ENCODE data around the gene PIK3IP1. TPM values are rescaled to one million over a fixed set of nuclear protein-coding genes. Genes with fewer than 3 reads are reported as not detected.

The PIK3IP1 gene
- total and polyA plus RNA-seq, 10 of the 15 experiments (the other 5 are each of a cell fraction or from before 2014, with no cell fraction given): 0.77 to 6.5 (median 3.0) TPM

DNA sequence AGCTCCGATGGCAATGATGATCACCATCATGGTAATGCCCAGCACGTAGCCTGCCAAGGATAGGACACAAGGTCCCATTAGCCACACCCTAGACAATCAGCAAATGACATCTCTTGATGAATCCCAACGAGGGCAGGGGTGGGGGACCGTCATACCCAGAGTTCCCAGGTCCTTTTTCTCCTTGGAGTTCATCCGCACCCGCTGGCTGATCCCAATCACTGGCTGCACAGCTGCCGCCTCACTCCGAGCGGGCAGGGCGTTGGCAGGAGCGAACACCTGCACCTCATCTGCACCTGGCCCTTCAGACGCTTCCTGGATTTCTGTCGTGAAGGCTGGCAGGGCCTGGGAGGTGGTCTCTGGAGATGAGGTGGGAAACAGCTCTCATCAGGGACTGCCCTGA lies 2.9 kb downstream of the PIK3IP1 start:
- Histone ChIP-seq H3K4me2 (ENCODE audit: control insufficient read depth, insufficient read depth) (peak overlapping the region; percentile 97), H3K9ac (ENCODE audit: control insufficient read depth, insufficient read depth, low read length) (peak overlapping the region; percentile 25; the same call in 1 of the 2 replicates), H3K27ac (ENCODE audit: control insufficient read depth, insufficient read depth) (0 out of 2 replicates have a peak overlapping the region, but pooled peaks have one; percentile 1), H3K79me2 (ENCODE audit: control insufficient read depth, insufficient read depth, low read length) (no peaks in the 10 kb centered on the region), H2AFZ (ENCODE audit: control insufficient read depth, low read depth, low read length) (peak overlapping the region; percentile 0; the same call in 1 of the 2 replicates), H4K20me1 (ENCODE audit: control insufficient read depth, insufficient read depth) (no peaks in the 10 kb centered on the region), H3K4me3 (peak overlapping the region; percentile 82; the same call in 1 of the 2 replicates), H3K4me1 (ENCODE audit: control insufficient read depth, insufficient read depth, low read length) (peaks cover 28% of the 10 kb centered on the region), H3K27me3 (replicated peaks in 1 of 2; ENCODE audit: control insufficient read depth in 2 of 2, insufficient read depth in 2 of 2, low read length in 1 of 2) (no peaks in the 10 kb centered on the region), H3K36me3 (ENCODE audit: control insufficient read depth in 2 of 2, insufficient read depth in 2 of 2, low read length in 1 of 2) (no peaks in the 10 kb centered on the region), H3K9me3 (replicated peaks; ENCODE audit: control insufficient read depth, insufficient read depth, low read length) (no peaks in the 10 kb centered on the region)
- intact Hi-C loops (cut with micrococcal nuclease; ENCODE audit: unreplicated experiment) (no loop called here), in situ Hi-C loops (cut with MboI) (no loop called here)
- CTCF ChIA-PET: interaction anchor here (1.5 to 3.0 kb wide), 4 partner anchors 11 to 77 kb away, joined by 7 to 19 read pairs (median 17); partner anchors contain the start of gene LIMK2
- 52% methylated on average over 13 of the region's 13 CpGs for WGBS (ENCODE audit: insufficient coverage, insufficient replicate concordance, low lambda C conversion rate, missing lambda C conversion rate)
- no peak for TF ChIP-seq IRF4 (IDR thresholded peaks at IDR 0.05; ENCODE audit: low read depth, low read length)
- peak; percentile 13; the same call in 1 of the 2 replicates for TF ChIP-seq POLR2A (IDR thresholded peaks at IDR 0.05; ENCODE audit: low read depth, low read length)
- DNase-seq (ENCODE audit: low read depth, low spot score) (no peak), ATAC-seq (no peak), FAIRE-seq (no peak)
- no TSS peak for BruUV-seq (replicated peaks)
- RAD21 ChIA-PET (ENCODE audit: unreplicated experiment): interaction anchor here (1.4 to 2.2 kb wide), 3 partner anchors 56 to 130 kb away, joined by 4 to 12 read pairs (median 4); partner anchors contain the start of genes LIMK2 and RNF185
- POLR2A ChIA-PET: interaction anchor here (0.5 to 1.5 kb wide), 5 partner anchors 9 to 77 kb away, joined by 3 to 8 read pairs (median 5); partner anchors contain the start of gene LIMK2
- SMC1A ChIA-PET (ENCODE audit: uncharacterized antibody, unreplicated experiment): interaction anchor here (0.6 to 1.4 kb wide), 4 partner anchors 11 to 86 kb away, joined by 3 to 5 read pairs (median 4); no protein-coding TSS in a partner anchor

DNA sequence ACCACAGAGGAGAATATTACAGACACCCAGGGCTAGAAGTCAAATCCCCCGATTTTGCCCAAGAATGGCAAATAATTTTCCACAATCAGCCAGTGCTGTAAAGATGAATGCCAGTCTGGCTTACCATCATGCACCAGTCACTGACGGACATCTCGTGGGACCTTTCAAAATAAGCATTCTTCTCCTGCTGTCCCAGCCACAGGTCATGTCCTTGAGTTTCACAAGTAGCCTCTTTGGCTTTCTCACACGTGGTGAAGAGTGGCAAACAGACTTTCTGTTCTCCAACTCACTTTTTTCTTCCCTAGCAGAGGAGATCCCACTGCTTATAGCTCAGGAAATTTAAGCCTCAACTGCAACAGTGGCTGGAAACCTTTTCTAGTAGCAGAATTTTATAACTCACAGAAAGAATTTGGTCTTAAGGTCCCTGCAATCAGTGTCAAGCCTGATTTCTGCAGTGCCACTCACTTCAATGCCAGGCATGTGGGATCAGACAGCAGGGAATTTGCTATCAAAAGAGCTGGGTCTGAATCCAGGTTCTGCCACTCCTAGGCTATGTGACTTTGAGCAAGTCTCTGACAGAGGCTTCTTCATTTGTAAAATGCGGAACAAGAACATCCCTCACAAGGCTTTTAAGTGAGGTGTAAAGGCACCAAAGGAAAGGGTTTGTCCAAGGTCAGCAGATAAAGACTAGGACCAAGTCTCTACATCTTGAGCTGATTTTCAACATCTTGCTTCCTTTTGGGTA lies 3.6 kb downstream of the PIK3IP1 start:
- intact Hi-C loops (cut with micrococcal nuclease; ENCODE audit: unreplicated experiment) (no loop called here), in situ Hi-C loops (cut with MboI) (no loop called here)
- Histone ChIP-seq H3K9ac (ENCODE audit: control insufficient read depth, insufficient read depth, low read length) (no peak overlapping the region), H3K4me3 (no peak overlapping the region), H3K79me2 (ENCODE audit: control insufficient read depth, insufficient read depth, low read length) (no peaks in the 10 kb centered on the region), H3K9me3 (replicated peaks; ENCODE audit: control insufficient read depth, insufficient read depth, low read length) (no peaks in the 10 kb centered on the region), H3K27me3 (replicated peaks in 1 of 2; ENCODE audit: control insufficient read depth in 2 of 2, insufficient read depth in 2 of 2, low read length in 1 of 2) (no peaks in the 10 kb centered on the region), H3K27ac (ENCODE audit: control insufficient read depth, insufficient read depth) (no peak overlapping the region), H4K20me1 (ENCODE audit: control insufficient read depth, insufficient read depth) (no peaks in the 10 kb centered on the region), H3K36me3 (ENCODE audit: control insufficient read depth in 2 of 2, insufficient read depth in 2 of 2, low read length in 1 of 2) (no peaks in the 10 kb centered on the region), H3K4me2 (ENCODE audit: control insufficient read depth, insufficient read depth) (peak overlapping the region; percentile 97), H2AFZ (ENCODE audit: control insufficient read depth, low read depth, low read length) (no peak overlapping the region), H3K4me1 (ENCODE audit: control insufficient read depth, insufficient read depth, low read length) (peaks cover 28% of the 10 kb centered on the region)
- TF ChIP-seq, protein P1, sequence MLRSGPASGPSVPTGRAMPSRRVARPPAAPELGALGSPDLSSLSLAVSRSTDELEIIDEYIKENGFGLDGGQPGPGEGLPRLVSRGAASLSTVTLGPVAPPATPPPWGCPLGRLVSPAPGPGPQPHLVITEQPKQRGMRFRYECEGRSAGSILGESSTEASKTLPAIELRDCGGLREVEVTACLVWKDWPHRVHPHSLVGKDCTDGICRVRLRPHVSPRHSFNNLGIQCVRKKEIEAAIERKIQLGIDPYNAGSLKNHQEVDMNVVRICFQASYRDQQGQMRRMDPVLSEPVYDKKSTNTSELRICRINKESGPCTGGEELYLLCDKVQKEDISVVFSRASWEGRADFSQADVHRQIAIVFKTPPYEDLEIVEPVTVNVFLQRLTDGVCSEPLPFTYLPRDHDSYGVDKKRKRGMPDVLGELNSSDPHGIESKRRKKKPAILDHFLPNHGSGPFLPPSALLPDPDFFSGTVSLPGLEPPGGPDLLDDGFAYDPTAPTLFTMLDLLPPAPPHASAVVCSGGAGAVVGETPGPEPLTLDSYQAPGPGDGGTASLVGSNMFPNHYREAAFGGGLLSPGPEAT (IDR thresholded peaks at IDR 0.05; ENCODE audit: low read depth): no peak
- TF ChIP-seq PAX5 (IDR thresholded peaks at IDR 0.05; ENCODE audit: borderline replicate concordance, low read depth, low read length) (no peak), HDAC2 (IDR thresholded peaks at IDR 0.05) (no peak), TCF3 (IDR thresholded peaks at IDR 0.05; ENCODE audit: borderline replicate concordance, insufficient read depth, low read depth, low read length) (no peak)
- TF ChIP-seq, protein P2, sequence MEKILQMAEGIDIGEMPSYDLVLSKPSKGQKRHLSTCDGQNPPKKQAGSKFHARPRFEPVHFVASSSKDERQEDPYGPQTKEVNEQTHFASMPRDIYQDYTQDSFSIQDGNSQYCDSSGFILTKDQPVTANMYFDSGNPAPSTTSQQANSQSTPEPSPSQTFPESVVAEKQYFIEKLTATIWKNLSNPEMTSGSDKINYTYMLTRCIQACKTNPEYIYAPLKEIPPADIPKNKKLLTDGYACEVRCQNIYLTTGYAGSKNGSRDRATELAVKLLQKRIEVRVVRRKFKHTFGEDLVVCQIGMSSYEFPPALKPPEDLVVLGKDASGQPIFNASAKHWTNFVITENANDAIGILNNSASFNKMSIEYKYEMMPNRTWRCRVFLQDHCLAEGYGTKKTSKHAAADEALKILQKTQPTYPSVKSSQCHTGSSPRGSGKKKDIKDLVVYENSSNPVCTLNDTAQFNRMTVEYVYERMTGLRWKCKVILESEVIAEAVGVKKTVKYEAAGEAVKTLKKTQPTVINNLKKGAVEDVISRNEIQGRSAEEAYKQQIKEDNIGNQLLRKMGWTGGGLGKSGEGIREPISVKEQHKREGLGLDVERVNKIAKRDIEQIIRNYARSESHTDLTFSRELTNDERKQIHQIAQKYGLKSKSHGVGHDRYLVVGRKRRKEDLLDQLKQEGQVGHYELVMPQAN (conservative IDR thresholded peaks at IDR 0.05): no peak
- TF ChIP-seq, protein P3, sequence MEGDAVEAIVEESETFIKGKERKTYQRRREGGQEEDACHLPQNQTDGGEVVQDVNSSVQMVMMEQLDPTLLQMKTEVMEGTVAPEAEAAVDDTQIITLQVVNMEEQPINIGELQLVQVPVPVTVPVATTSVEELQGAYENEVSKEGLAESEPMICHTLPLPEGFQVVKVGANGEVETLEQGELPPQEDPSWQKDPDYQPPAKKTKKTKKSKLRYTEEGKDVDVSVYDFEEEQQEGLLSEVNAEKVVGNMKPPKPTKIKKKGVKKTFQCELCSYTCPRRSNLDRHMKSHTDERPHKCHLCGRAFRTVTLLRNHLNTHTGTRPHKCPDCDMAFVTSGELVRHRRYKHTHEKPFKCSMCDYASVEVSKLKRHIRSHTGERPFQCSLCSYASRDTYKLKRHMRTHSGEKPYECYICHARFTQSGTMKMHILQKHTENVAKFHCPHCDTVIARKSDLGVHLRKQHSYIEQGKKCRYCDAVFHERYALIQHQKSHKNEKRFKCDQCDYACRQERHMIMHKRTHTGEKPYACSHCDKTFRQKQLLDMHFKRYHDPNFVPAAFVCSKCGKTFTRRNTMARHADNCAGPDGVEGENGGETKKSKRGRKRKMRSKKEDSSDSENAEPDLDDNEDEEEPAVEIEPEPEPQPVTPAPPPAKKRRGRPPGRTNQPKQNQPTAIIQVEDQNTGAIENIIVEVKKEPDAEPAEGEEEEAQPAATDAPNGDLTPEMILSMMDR (IDR thresholded peaks at IDR 0.05 in 2 of 3, conservative IDR thresholded peaks at IDR 0.05 in 1 of 3; ENCODE audit: control insufficient read depth in 2 of 3, extremely low read depth in 1 of 3, insufficient read depth in 1 of 3, low read depth in 3 of 3, low read length in 3 of 3): no peak
- FAIRE-seq (no peak), DNase-seq (ENCODE audit: low read depth, low spot score) (no peak), ATAC-seq (no peak)
- ChIA-PET CTCF (interaction anchor here (2.1 to 3.0 kb wide), 3 partner anchors 15 to 77 kb away, joined by 16 to 19 read pairs (median 18); partner anchors contain the start of gene LIMK2), RAD21 (ENCODE audit: unreplicated experiment) (interaction anchor here (2.2 kb wide), 1 partner anchor 76 kb away, joined by 12 read pairs; the partner anchor contains the start of gene LIMK2), POLR2A (interaction anchor here (1.4 to 1.5 kb wide), 2 partner anchors 9 to 10 kb away, joined by 3 to 4 read pairs; no protein-coding TSS in a partner anchor), SMC1A (ENCODE audit: uncharacterized antibody, unreplicated experiment) (interaction anchor here (0.6 to 1.2 kb wide), 3 partner anchors 12 to 86 kb away, joined by 3 to 4 read pairs (median 3); no protein-coding TSS in a partner anchor)
- no TSS peak for BruUV-seq (replicated peaks)
- 54% methylated on average over 5 of the region's 5 CpGs for WGBS (ENCODE audit: insufficient coverage, insufficient replicate concordance, low lambda C conversion rate, missing lambda C conversion rate)

Measured in GM12878 (cell line).